GM18858 (cell line): ENCODE measurements around the gene APOBEC3C.
"Not testable (repeated sequence)": the region's sequence is repeated elsewhere in the genome, so short reads cannot be mapped to it uniquely, and the experiment has no call there.

Source experiments
- ATAC-seq: cut with Tn5 transposase; IDR thresholded peaks from one replicate; pipeline ENCODE4 v1.9.1; 2021; ENCODE audit not compliant: unreplicated experiment

APOBEC3C gene

GRCh38 chr22:39055658-39056057 lies 41.6 kb downstream of the APOBEC3C start:
- ATAC-seq, result no peak

DNA sequence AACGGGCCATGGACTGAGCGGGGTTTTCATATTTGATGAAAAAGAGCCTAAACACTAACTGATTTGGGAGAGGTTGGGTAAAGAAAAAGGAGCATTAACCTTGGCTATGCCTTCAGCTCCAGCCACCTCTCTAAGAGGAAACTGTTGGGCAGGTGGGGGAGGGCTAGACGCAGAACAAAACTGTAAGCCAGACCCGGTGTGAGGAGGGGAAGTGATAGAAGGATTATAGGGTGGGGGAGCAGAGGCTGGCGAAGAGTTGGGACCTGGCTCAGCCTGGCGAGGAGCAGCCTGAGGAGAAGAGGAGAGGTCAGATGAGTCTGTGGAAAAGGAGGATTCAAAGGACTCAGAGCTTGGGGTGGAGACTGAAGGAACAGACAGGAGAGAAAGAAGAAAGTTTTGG lies 47.2 kb downstream of the APOBEC3C start:
- not testable (repeated sequence) for ATAC-seq

- not testable (repeated sequence) for ATAC-seq
These were observed 47.9 kb downstream of the APOBEC3C start for GRCh38 chr22:39061951-39062350.

GRCh38 chr22:39063904-39064303 lies 49.8 kb downstream of the APOBEC3C start:
- ATAC-seq, result not testable (repeated sequence)

GRCh38 chr22:39066442-39067276 lies 52.6 kb downstream of the APOBEC3C start:
- not testable (repeated sequence) for ATAC-seq

DNA sequence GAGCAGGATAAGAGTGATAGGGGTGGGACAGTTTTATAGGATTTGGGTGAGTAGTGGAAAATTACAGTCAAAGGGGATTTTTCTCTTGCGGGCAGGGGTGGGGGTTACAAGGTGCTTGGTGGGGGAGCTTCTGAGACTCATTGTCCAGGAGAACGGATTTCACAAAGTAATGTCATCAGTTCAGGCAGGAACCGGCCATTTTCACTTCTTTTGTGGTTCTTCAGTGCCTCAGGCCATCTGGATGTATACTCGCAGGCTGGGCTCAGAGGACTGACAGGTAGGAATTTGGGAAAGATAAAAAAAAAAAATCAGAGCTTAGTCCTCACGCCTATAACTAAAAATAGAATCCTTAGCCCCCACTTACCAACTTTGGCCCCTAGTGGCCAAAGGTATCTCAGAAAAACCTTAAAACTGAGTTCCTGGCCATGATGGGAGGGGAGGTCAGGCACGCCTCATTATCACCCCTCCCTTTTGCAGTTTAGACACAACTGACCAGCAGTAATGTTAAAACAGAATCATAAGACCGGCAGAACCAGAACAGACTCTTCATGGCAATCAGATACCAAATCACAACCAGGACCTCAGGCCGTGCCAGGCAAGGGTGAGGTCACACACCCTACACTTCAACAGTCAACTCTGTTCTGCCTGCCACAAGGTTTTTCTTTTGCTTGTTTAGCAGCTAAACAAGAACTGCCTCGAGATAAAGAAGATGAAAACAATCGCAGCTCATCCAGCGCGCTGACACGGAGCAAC lies 54.2 kb downstream of the APOBEC3C start:
- ATAC-seq, result no peak
